Mesenchymal stem cell (in vitro differentiated cells and primary cell): ENCODE measurements around the gene TPM2.

Experiments
- DNase-seq: peaks from one replicate; pipeline ENCODE4 v3.0.0-alpha.2; 2013
- H2AFZ ChIP-seq: one replicate; pipeline ENCODE4 v1.6.1; 2013; ENCODE audit warnings: low read depth, mild to moderate bottlenecking, control low read depth, inconsistent platforms, low read length, moderate library complexity
- H2AK5ac ChIP-seq: 2 replicates; pipeline ENCODE4 v1.6.1; 2013; ENCODE audit warnings: low read length, moderate library complexity, mild to moderate bottlenecking, inconsistent platforms; ENCODE audit not compliant: severe bottlenecking
- H2BK120ac ChIP-seq: one replicate; pipeline ENCODE4 v1.6.1; 2013; ENCODE audit warnings: low read depth, mild to moderate bottlenecking, inconsistent platforms, low read length, moderate library complexity
- H2BK12ac ChIP-seq, 2 experiments: one replicate each; pipeline ENCODE4 v1.6.1; 2013; ENCODE audit warnings: inconsistent platforms in 2 of 2, low read length in 2 of 2, mild to moderate bottlenecking in 2 of 2, moderate library complexity in 2 of 2, control low read depth in 1 of 2
- H2BK15ac ChIP-seq: one replicate; pipeline ENCODE4 v1.6.1; 2013; ENCODE audit warnings: mild to moderate bottlenecking, low read depth, inconsistent platforms; ENCODE audit not compliant: poor library complexity, severe bottlenecking
- H2BK5ac ChIP-seq: 2 replicates; pipeline ENCODE4 v1.6.1; 2013; ENCODE audit warnings: low read depth, mild to moderate bottlenecking, low read length, control low read depth, inconsistent platforms; ENCODE audit not compliant: poor library complexity, severe bottlenecking
- H3K14ac ChIP-seq, 2 experiments: one replicate each; pipeline ENCODE4 v1.6.1; 2013; ENCODE audit warnings: inconsistent platforms in 2 of 2, low read length in 2 of 2, control low read depth in 1 of 2, mild to moderate bottlenecking in 1 of 2, moderate library complexity in 1 of 2
- H3K18ac ChIP-seq, 2 experiments: one replicate each; pipeline ENCODE4 v1.6.1; 2013; ENCODE audit warnings: inconsistent platforms in 2 of 2, low read length in 2 of 2, control low read depth in 1 of 2, low read depth in 1 of 2, mild to moderate bottlenecking in 1 of 2
- H3K23ac ChIP-seq, 2 experiments: one replicate each; pipeline ENCODE4 v1.6.1; 2013; ENCODE audit warnings: inconsistent platforms in 2 of 2, low read length in 2 of 2, mild to moderate bottlenecking in 2 of 2, moderate library complexity in 2 of 2, control low read depth in 1 of 2
- H3K27ac ChIP-seq: 2 replicates; pipeline ENCODE4 v1.5.1; 2013; ENCODE audit warnings: mild to moderate bottlenecking, moderate library complexity, low read length, control low read depth, inconsistent platforms; ENCODE audit not compliant: poor library complexity, severe bottlenecking
- H3K27me3 ChIP-seq, 2 experiments: 2 replicates each; pipeline versions ENCODE4 v1.6.1 to v1.7.0; 2013; ENCODE audit warnings: low read length in 2 of 2, mild to moderate bottlenecking in 2 of 2, moderate library complexity in 2 of 2, control low read depth in 1 of 2, inconsistent platforms in 1 of 2; ENCODE audit not compliant: control insufficient read depth in 1 of 2, insufficient read depth in 1 of 2
- H3K36me3 ChIP-seq, 2 experiments: 2 replicates each; pipeline versions ENCODE4 v1.6.1 to v1.7.0; 2013; ENCODE audit warnings: low read length in 2 of 2, control low read depth in 1 of 2, inconsistent platforms in 1 of 2, low read depth in 1 of 2, mild to moderate bottlenecking in 1 of 2; ENCODE audit not compliant: insufficient read depth in 2 of 2, control insufficient read depth in 1 of 2
- H3K4ac ChIP-seq, 2 experiments: one replicate each; pipeline ENCODE4 v1.6.1; 2013; ENCODE audit warnings: inconsistent platforms in 2 of 2, low read length in 2 of 2, mild to moderate bottlenecking in 2 of 2, moderate library complexity in 2 of 2, control low read depth in 1 of 2, low read depth in 1 of 2
- H3K4me1 ChIP-seq: 2 replicates; pipeline ENCODE4 v1.6.1; 2013; ENCODE audit warnings: low read depth, low read length, control low read depth; ENCODE audit not compliant: control insufficient read depth, insufficient read depth
- H3K4me2 ChIP-seq: 2 replicates; pipeline ENCODE4 v1.6.1; 2013; ENCODE audit warnings: low read length, mild to moderate bottlenecking, inconsistent platforms; ENCODE audit not compliant: poor library complexity, severe bottlenecking
- H3K4me3 ChIP-seq, 2 experiments: 2 replicates each; pipeline versions ENCODE4 v1.5.1 to v1.7.0; 2013; ENCODE audit warnings: low read length in 2 of 2, mild to moderate bottlenecking in 2 of 2, control low read depth in 1 of 2, low read depth in 1 of 2; ENCODE audit not compliant: insufficient read depth in 1 of 2
- H3K79me1 ChIP-seq: replicated peaks from 2 replicates; pipeline ENCODE4 v1.6.1; 2013; ENCODE audit warnings: mild to moderate bottlenecking, control low read depth, low read length, inconsistent platforms; ENCODE audit not compliant: poor library complexity, severe bottlenecking
- H3K9ac ChIP-seq: 2 replicates; pipeline ENCODE4 v1.7.0; 2013; ENCODE audit warnings: mild to moderate bottlenecking, low read length, moderate library complexity
- H3K9me3 ChIP-seq: 2 replicates; pipeline ENCODE4 v1.7.0; 2013; ENCODE audit warnings: mild to moderate bottlenecking, low read length; ENCODE audit not compliant: control insufficient read depth
- H4K8ac ChIP-seq: one replicate; pipeline ENCODE4 v1.6.1; 2013; ENCODE audit warnings: inconsistent platforms, mild to moderate bottlenecking, low read length, moderate library complexity
- H4K91ac ChIP-seq: one replicate; pipeline ENCODE4 v1.6.1; 2013; ENCODE audit warnings: mild to moderate bottlenecking, low read length, inconsistent platforms
- WGBS: methylation state at CpG from one replicate; pipeline ENCODE4 v1.1.7; 2013; ENCODE audit warnings: mixed read lengths; 5-methylcytosine and 5-hydroxymethylcytosine counted together

The TPM2 gene

GRCh38 chr9:35651956-35652828, 37.5 kb downstream of the TPM2 start:
- H2BK5ac ChIP-seq: no peak overlapping the region
- H3K4ac ChIP-seq: no peak overlapping the region
- peaks cover 8% of the 10 kb centered on the region for H3K4me1 ChIP-seq
- H3K9ac ChIP-seq: peak overlapping the region; percentile 50
- no peak overlapping the region for H3K27ac ChIP-seq
- no peak overlapping the region for H3K23ac ChIP-seq
- no peak overlapping the region for H4K8ac ChIP-seq
- no peak overlapping the region for H3K4me2 ChIP-seq
- no peaks in the 10 kb centered on the region for H3K27me3 ChIP-seq
- peak; percentile 76 for DNase-seq
- H4K91ac ChIP-seq: no peak overlapping the region
- no peak overlapping the region for H2BK120ac ChIP-seq
- no peak overlapping the region for H2BK15ac ChIP-seq
- no peak overlapping the region for H3K4me3 ChIP-seq
- no peak overlapping the region for H3K18ac ChIP-seq
- no peak overlapping the region for H2BK12ac ChIP-seq
- no peaks in the 10 kb centered on the region for H3K36me3 ChIP-seq
- no peak overlapping the region for H2AFZ ChIP-seq
- WGBS: 92% methylated on average over 5 of the region's 7 CpGs
- H3K79me1 ChIP-seq: no peaks in the 10 kb centered on the region
- H2AK5ac ChIP-seq: no peak overlapping the region
- H3K14ac ChIP-seq: no peak overlapping the region
- H3K9me3 ChIP-seq: no peaks in the 10 kb centered on the region

DNA sequence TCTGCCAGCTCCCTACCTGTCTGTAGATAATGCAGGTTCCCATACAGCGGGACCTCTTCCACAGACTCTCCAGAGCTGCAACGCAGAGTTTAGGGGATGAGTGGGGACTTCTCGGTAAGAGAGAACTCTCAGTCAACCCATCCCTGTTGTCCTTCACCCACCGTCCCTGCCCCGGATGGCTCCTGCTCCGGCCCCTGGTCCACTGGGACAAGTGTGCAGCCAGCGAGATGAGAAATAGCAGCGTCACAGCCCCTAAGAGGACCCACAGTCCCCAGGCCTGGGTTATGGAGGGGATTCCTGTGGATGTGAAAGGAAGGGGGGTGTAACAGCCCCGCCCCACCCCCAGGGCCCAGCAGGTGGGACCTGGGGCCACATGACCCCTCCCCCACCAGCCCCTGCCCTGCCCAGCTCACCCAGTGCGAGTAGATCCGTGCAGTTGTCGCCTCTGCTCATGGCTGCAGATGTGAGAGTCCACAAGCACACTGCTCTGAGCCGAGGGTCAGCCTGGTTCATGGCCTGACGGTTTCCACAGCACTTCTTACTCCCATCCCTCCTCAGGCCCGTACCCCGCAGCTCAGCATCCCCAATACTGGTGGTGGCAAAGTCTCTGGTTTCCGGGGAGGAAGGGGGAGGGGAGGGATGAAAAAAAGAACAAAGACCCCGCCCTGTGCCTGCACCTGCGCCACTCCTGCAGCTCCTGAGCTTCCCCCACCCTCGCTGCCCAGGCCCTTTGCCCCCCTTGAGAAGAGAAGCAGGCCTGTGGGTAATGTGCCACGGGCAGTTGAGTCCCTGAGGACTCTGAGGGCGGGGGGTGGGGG, 39.2 kb downstream of the TPM2 start, which contains the start of gene SIT1:
Gene SIT1, minus strand, starts transcription at position 591 of the 818 bp plus-strand sequence. Its CDS starts 78 bp downstream, at position 513.
- Histone ChIP-seq H2BK12ac (no peak within 1 kb of the TSS), H3K4ac (peak within 1 kb of the TSS in 1 of 2 experiments; percentile 30), H2AK5ac (no peak within 1 kb of the TSS), H3K4me2 (no peak within 1 kb of the TSS), H3K4me1 (peaks cover 6% of the 10 kb centered on the region), H3K9me3 (no peaks in the 10 kb centered on the region), H3K27ac (no peak within 1 kb of the TSS), H3K36me3 (no peaks in the 10 kb centered on the region), H3K18ac (no peak within 1 kb of the TSS), H3K27me3 (no peaks in the 10 kb centered on the region), H2BK5ac (no peak within 1 kb of the TSS), H2BK120ac (no peak within 1 kb of the TSS), H3K79me1 (no peaks in the 10 kb centered on the region), H3K23ac (peak within 1 kb of the TSS in 1 of 2 experiments; percentile 11), H3K4me3 (peak within 1 kb of the TSS in 1 of 2 experiments; percentile 59), H2AFZ (no peak within 1 kb of the TSS), H2BK15ac (no peak within 1 kb of the TSS), H3K9ac (peak within 1 kb of the TSS; percentile 74), H4K8ac (no peak within 1 kb of the TSS), H4K91ac (no peak within 1 kb of the TSS), H3K14ac (no peak within 1 kb of the TSS)
- DNase-seq: no peak
- WGBS: 71% methylated on average over 10 of the region's 22 CpGs

GRCh38 chr9:35649431-35650340, 40.0 kb downstream of the TPM2 start:
- peak overlapping the region; percentile 74 for H3K9ac ChIP-seq
- no peak overlapping the region for H2AFZ ChIP-seq
- H2BK5ac ChIP-seq: no peak overlapping the region
- no peak overlapping the region for H3K27ac ChIP-seq
- H4K8ac ChIP-seq: no peak overlapping the region
- no peak overlapping the region for H2BK15ac ChIP-seq
- WGBS: 92% methylated on average over 25 of the region's 26 CpGs
- H4K91ac ChIP-seq: no peak overlapping the region
- peaks cover 6% of the 10 kb centered on the region for H3K4me1 ChIP-seq
- no peak for DNase-seq
- H3K4ac ChIP-seq: peak overlapping the region in 1 of 2 experiments; percentile 30
- H3K23ac ChIP-seq: no peak overlapping the region
- H3K9me3 ChIP-seq: no peaks in the 10 kb centered on the region
- H3K4me2 ChIP-seq: no peak overlapping the region
- H3K4me3 ChIP-seq: peak overlapping the region in 1 of 2 experiments; percentile 59
- no peak overlapping the region for H2AK5ac ChIP-seq
- no peak overlapping the region for H2BK120ac ChIP-seq
- H3K18ac ChIP-seq: no peak overlapping the region
- no peaks in the 10 kb centered on the region for H3K36me3 ChIP-seq
- H3K14ac ChIP-seq: no peak overlapping the region
- no peak overlapping the region for H2BK12ac ChIP-seq
- no peaks in the 10 kb centered on the region for H3K27me3 ChIP-seq
- no peaks in the 10 kb centered on the region for H3K79me1 ChIP-seq
